SK-N-SH (cell line): ENCODE data around the gene HRH2. TPM values are rescaled to one million over a fixed set of nuclear protein-coding genes. Genes with fewer than 3 reads are reported as not detected.

Experiments used
- CTCF ChIA-PET: fragments of 300-600, 350-600 bp; formaldehyde crosslinking; extraction: SDS; loops from one replicate; lab custom pipeline; 2021; lab: Yijun Ruan, JAX
- POLR2A ChIA-PET: fragments of 350-600 bp; sonication (Branson Sonifier 250); formaldehyde crosslinking; extraction: SDS; loops from one replicate; lab custom pipeline; 2020; ENCODE audit warnings: antibody characterized with exemption, inconsistent platforms; lab: Yijun Ruan, JAX
- DNase-seq: peaks from one replicate; pipeline ENCODE4 v3.0.0; 2012
- H2AFZ ChIP-seq: fragments of 200-600 bp; sonication (generic); 2 replicates; pipeline ENCODE4 v1.8.1; 2016; ENCODE audit warnings: antibody characterized with exemption, mild to moderate bottlenecking, low read depth
- H3F3A ChIP-seq: fragments of 200-600 bp; sonication (generic); replicated peaks from 2 replicates; pipeline ENCODE3; 2016; ENCODE audit warnings: antibody characterized with exemption, mild to moderate bottlenecking; ENCODE audit not compliant: insufficient read depth
- H3K27ac ChIP-seq, 2 experiments: fragments of 200-500 bp in 1 of 2; fragments of 200-600 bp in 1 of 2; sonication (Bioruptor generic) in 1 of 2; sonication (generic), shearing (Covaris generic) in 1 of 2; 2 replicates each; pipeline versions ENCODE4 v1.5.1 to v1.6.1; 2014 to 2016; ENCODE audit warnings: low read depth in 2 of 2, inconsistent platforms in 1 of 2, low read length in 1 of 2, mild to moderate bottlenecking in 1 of 2, mixed read lengths in 1 of 2
- H3K27me3 ChIP-seq: fragments of 200-600 bp; sonication (generic), shearing (Covaris generic); 2 replicates; pipeline ENCODE4 v1.6.1; 2016; ENCODE audit warnings: mixed run types; ENCODE audit not compliant: insufficient read depth
- H3K36me3 ChIP-seq, 2 experiments: fragments of 200-500 bp in 1 of 2; fragments of 200-600 bp in 1 of 2; sonication (Bioruptor generic) in 1 of 2; sonication (generic) in 1 of 2; replicated peaks in 1 of 2; 2 replicates each; pipeline versions ENCODE3 to v1.5.1; 2014 to 2016; ENCODE audit warnings: low read length in 1 of 2, mild to moderate bottlenecking in 1 of 2; ENCODE audit not compliant: insufficient read depth in 2 of 2, control insufficient read depth in 1 of 2
- H3K4me1 ChIP-seq, 2 experiments: fragments of 200-500 bp in 1 of 2; fragments of 200-600 bp in 1 of 2; sonication (Bioruptor generic) in 1 of 2; sonication (generic), shearing (Covaris generic) in 1 of 2; 2 replicates each; pipeline versions ENCODE4 v1.5.1 to v1.6.1; 2014 to 2016; ENCODE audit warnings: low read depth in 1 of 2, low read length in 1 of 2, mixed run types in 1 of 2; ENCODE audit not compliant: insufficient read depth in 2 of 2, control insufficient read depth in 1 of 2
- H3K4me2 ChIP-seq: fragments of 200-600 bp; sonication (generic), shearing (Covaris generic); 2 replicates; pipeline ENCODE4 v1.6.1; 2017; ENCODE audit warnings: mixed run types
- H3K4me3 ChIP-seq, 2 experiments: fragments of 200-500 bp in 1 of 2; fragments of 200-600 bp in 1 of 2; sonication (Bioruptor generic) in 1 of 2; sonication (generic), shearing (Covaris generic) in 1 of 2; 2 replicates each; pipeline versions ENCODE4 v1.5.1 to v1.8.1; 2014 to 2016; ENCODE audit warnings: low read depth in 2 of 2, inconsistent platforms in 1 of 2, low read length in 1 of 2, mild to moderate bottlenecking in 1 of 2, mixed read lengths in 1 of 2, moderate library complexity in 1 of 2
- H3K79me2 ChIP-seq: fragments of 200-600 bp; sonication (generic); 2 replicates; pipeline ENCODE4 v1.8.1; 2017; ENCODE audit warnings: mild to moderate bottlenecking; ENCODE audit not compliant: insufficient read depth
- H3K9ac ChIP-seq: fragments of 200-600 bp; sonication (generic); 2 replicates; pipeline ENCODE4 v1.6.1; 2017; ENCODE audit warnings: mixed run types
- H3K9me2 ChIP-seq: fragments of 200-600 bp; sonication (generic); 2 replicates; pipeline ENCODE4 v1.6.1; 2017; ENCODE audit warnings: mixed run types
- H3K9me3 ChIP-seq: fragments of 200-600 bp; sonication (generic); 2 replicates; pipeline ENCODE4 v1.6.1; 2017; ENCODE audit warnings: mixed run types, mild to moderate bottlenecking, moderate library complexity
- H4K20me1 ChIP-seq: fragments of 200-600 bp; sonication (generic); 2 replicates; pipeline ENCODE4 v1.6.1; 2017; ENCODE audit warnings: mild to moderate bottlenecking, mixed run types; ENCODE audit not compliant: insufficient read depth
- CTCF ChIP-seq: fragments of 200-600 bp; sonication (generic); IDR thresholded peaks from 2 replicates; pipeline ENCODE4 v1.6.1; 2017; ENCODE audit warnings: antibody characterized with exemption, mild to moderate bottlenecking, moderate library complexity
- FOSL2 ChIP-seq: IDR thresholded peaks from 2 replicates; pipeline ENCODE4 v1.4.0; 2012; ENCODE audit warnings: low read depth, mild to moderate bottlenecking, moderate library complexity, borderline replicate concordance
- FOXJ3 ChIP-seq: sonication (generic); formaldehyde crosslinking; IDR thresholded peaks from 2 replicates; pipeline ENCODE4 v1.5.1; 2020; ENCODE audit warnings: mild to moderate bottlenecking, missing genetic modification reagents
- GABPA ChIP-seq: IDR thresholded peaks from 2 replicates; pipeline ENCODE4 v1.4.0; 2012; ENCODE audit warnings: low read depth, mild to moderate bottlenecking
- JUND ChIP-seq: IDR thresholded peaks from 2 replicates; pipeline ENCODE4 v1.4.0; 2012
- NRF1 ChIP-seq: IDR thresholded peaks from 2 replicates; pipeline ENCODE4 v1.6.1; 2012; ENCODE audit warnings: low read depth, mild to moderate bottlenecking, low read length
- PBX3 ChIP-seq: IDR thresholded peaks from 2 replicates; pipeline ENCODE4; 2012
- RFX5 ChIP-seq: IDR thresholded peaks from 2 replicates; pipeline ENCODE4 v1.6.1; 2012; ENCODE audit warnings: mild to moderate bottlenecking, improper control_type of control experiment, low read length
- SMC3 ChIP-seq: IDR thresholded peaks from 2 replicates; pipeline ENCODE4 v1.6.1; 2012; ENCODE audit warnings: low read depth, low read length, improper control_type of control experiment
- TCF12 ChIP-seq: IDR thresholded peaks from 2 replicates; pipeline ENCODE4 v1.4.0; 2012
- USF2 ChIP-seq: fragments of 150-350 bp; IDR thresholded peaks from 2 replicates; pipeline ENCODE4 v1.6.1; 2017; ENCODE audit warnings: antibody characterized with exemption, low read length, low read depth, borderline replicate concordance
- YY1 ChIP-seq: IDR thresholded peaks from 2 replicates; pipeline ENCODE4 v1.4.0; 2012; ENCODE audit warnings: low read depth, mild to moderate bottlenecking
- ZBTB33 ChIP-seq: IDR thresholded peaks from 2 replicates; pipeline ENCODE4 v1.4.0; 2012; ENCODE audit warnings: low read depth, borderline replicate concordance
- WGBS: methylation state at CpG from one replicate; pipeline ENCODE4 v1.1.6; 2017; ENCODE audit warnings: low lambda C conversion rate; 5-methylcytosine and 5-hydroxymethylcytosine counted together
- polyA plus RNA-seq, 3 experiments: library from polyadenylated mRNA; depleted of rRNA; stranded (reverse); fragments of >200 nt; gene quantifications; 2 replicates each; pipeline ENCODE4 v1.2.3, GENCODE V29; 2012

HRH2 gene
- polyA plus RNA-seq, 1 of the 3 experiments (the other 2 are of a cell fraction): 0.08 TPM

GRCh38 chr5:175686396-175686795 lies 28.5 kb downstream of the HRH2 start:
- CTCF ChIA-PET: interaction anchor here (1.1 to 1.3 kb wide), 2 partner anchors 8 to 152 kb away, joined by 3 to 4 read pairs; no protein-coding TSS in a partner anchor
- no peak for DNase-seq
- 35% methylated on average over 5 of the region's 6 CpGs for WGBS

More at GRCh38 chr5:175686396-175686795, 28.5 kb downstream of the HRH2 start:
- Histone ChIP-seq H3K4me2 (no peak overlapping the region), H3K4me3 (no peak overlapping the region), H3K9me3 (no peaks in the 10 kb centered on the region), H3K79me2 (no peaks in the 10 kb centered on the region), H4K20me1 (no peaks in the 10 kb centered on the region), H2AFZ (no peak overlapping the region), H3K36me3 (no peaks in the 10 kb centered on the region), H3K4me1 (no peaks in the 10 kb centered on the region; a peak in 1 of 4 replicates), H3F3A (no peaks in the 10 kb centered on the region), H3K27me3 (no peaks in the 10 kb centered on the region), H3K9me2 (no peaks in the 10 kb centered on the region), H3K9ac (no peak overlapping the region), H3K27ac (no peak overlapping the region)
- POLR2A ChIA-PET: no interaction called here
- TF ChIP-seq TCF12 (no peak), GABPA (no peak), USF2 (no peak), RFX5 (no peak), FOXJ3 (CRISPR knock-in tag) (no peak), FOSL2 (no peak), CTCF (no peak), JUND (no peak), PBX3 (no peak), NRF1 (no peak), SMC3 (no peak), YY1 (no peak), ZBTB33 (no peak)
